Thyroid gland (tissue), 4 donors: ENCODE data around the gene PTPRH. TPM values are rescaled to one million over a fixed set of nuclear protein-coding genes. Genes with fewer than 3 reads are reported as not detected.

Source experiments
- DNase-seq, 2 donors: peaks; one replicate each; pipeline ENCODE4 v3.0.0-alpha.2; 2019
- H3K27ac ChIP-seq, 3 donors: fragments of 200-600 bp; sonication (generic); 1 replicate in 2 of 3; 2 replicates in 1 of 3; pipeline ENCODE4 v1.5.1; 2016 to 2019; ENCODE audit warnings: mild to moderate bottlenecking in 1 of 3, moderate library complexity in 1 of 3
- H3K27me3 ChIP-seq: fragments of 200-600 bp; sonication (generic); one replicate; pipeline ENCODE4 v1.5.1; 2019
- H3K36me3 ChIP-seq, 2 donors: fragments of 200-600 bp; sonication (generic); one replicate each; pipeline ENCODE4 v1.5.1; 2016 to 2019
- H3K4me1 ChIP-seq, 2 donors: fragments of 200-600 bp; sonication (generic); one replicate each; pipeline ENCODE4 v1.5.1; 2017 to 2019
- H3K4me3 ChIP-seq, 3 donors: fragments of 200-600 bp; sonication (generic); replicated peaks in 1 of 3; 1 replicate in 2 of 3; 2 replicates in 1 of 3; pipeline ENCODE4 v1.5.1; 2016; ENCODE audit warnings: mild to moderate bottlenecking in 1 of 3
- H3K9me3 ChIP-seq: fragments of 200-600 bp; sonication (generic); one replicate; pipeline ENCODE4 v1.5.1; 2017
- CTCF ChIP-seq, 6 experiments: fragments of 200-600 bp in 3 of 6; fragments of 450-650 bp in 3 of 6; sonication (generic) in 3 of 6; IDR thresholded peaks; one replicate each; pipeline ENCODE4 v1.5.1; 2016 to 2019; ENCODE audit warnings: antibody characterized with exemption in 6 of 6, mild to moderate bottlenecking in 2 of 6, inconsistent platforms in 1 of 6, moderate library complexity in 1 of 6
- POLR2A ChIP-seq, 2 donors: fragments of 450-650 bp; IDR thresholded peaks; one replicate each; pipeline ENCODE4 v1.6.1; 2017; ENCODE audit warnings: antibody characterized with exemption in 2 of 2, mild to moderate bottlenecking in 2 of 2, moderate library complexity in 1 of 2
- WGBS, 2 donors: methylation state at CpG; one replicate each; pipeline ENCODE4 v1.1.5; 2017; 5-methylcytosine and 5-hydroxymethylcytosine counted together
- intact Hi-C: fragments of 100-400 bp; cut with DNase I; formaldehyde crosslinking; loops from one replicate; pipeline ENCODE4 v1.15.1; 2023
- microRNA-seq: library from miRNA; unstranded; fragments of <30 nt; microRNA quantifications from one replicate; pipeline ENCODE4, GENCODE V29; 2016
- small RNA-seq: library from RNA; depleted of rRNA; stranded (forward); fragments of <200 nt; gene quantifications from one replicate; pipeline ENCODE3, GENCODE V24; 2016
- total RNA-seq, 4 donors: library from RNA; depleted of rRNA; stranded (reverse); fragments of >200 nt; gene quantifications; one replicate each; pipeline ENCODE4 v1.2.3, GENCODE V29; 2016

Gene PTPRH
- total RNA-seq, 4 donors from 2014 or later = 0.11 to 2.6 (median 0.54) TPM; not detected in 1

- TF ChIP-seq CTCF (IDR thresholded peaks at IDR 0.05) (no peak), POLR2A (IDR thresholded peaks at IDR 0.05) (no peak)
- WGBS, 2 donors = 83 to 89% methylated on average over 16 of the region's 16 CpGs
- Histone ChIP-seq H3K36me3 (no peaks in the 10 kb centered on the region), H3K27ac (no peak overlapping the region), H3K4me1 (no peaks in the 10 kb centered on the region), H3K4me3 (no peak overlapping the region), H3K9me3 (no peaks in the 10 kb centered on the region), H3K27me3 (no peaks in the 10 kb centered on the region)
- intact Hi-C loops = no loop called here
- no peak for DNase-seq
Observed at GRCh38 chr19:55131421-55131820, 77.9 kb downstream of the PTPRH start.

Small RNA genes lying within 50 kb of the gene (microRNA-seq; reads per million reads assigned to microRNA genes)
- gene MIR6802 (1.5 reads per million), gene MIR6803 (8.8 reads per million, percentile 23 among the genes with 10 or more reads in this experiment), gene MIR6804 (1.1 reads per million)

Small RNA genes lying within 50 kb of the gene (small RNA-seq; reads per million reads assigned to genes)
- gene MIR6802 = not detected
- gene MIR6803 = not detected
- gene MIR6804 = not detected
- not detected for gene RF01210

Other genes with a start within 250 kb of the PTPRH start
- gene NLRP2, start 243.1 kb downstream of the PTPRH start, total RNA-seq = 10 to 100 TPM in 3 of 4 donors, 1 to 10 TPM in 1; 3.1 to 17.6 (median 11.1) TPM
- under 1 TPM in 1 of 4 donors, not detected in 3; 0.78 TPM for gene GP6, start 171.2 kb downstream of the PTPRH start, total RNA-seq
- gene RDH13, start 146.4 kb downstream of the PTPRH start, total RNA-seq = 10 to 100 TPM; 35.7 to 44.1 (median 38.3) TPM
- 10 to 100 TPM; 60.6 to 84.8 (median 73.3) TPM for gene EPS8L1, start 133.6 kb downstream of the PTPRH start, total RNA-seq
- 100 to 1,000 TPM in 1 of 4 donors, 10 to 100 TPM in 3; 40.0 to 110 (median 76.1) TPM for gene PPP1R12C, start 91.9 kb downstream of the PTPRH start, total RNA-seq
- gene TNNT1, start 60.3 kb downstream of the PTPRH start, total RNA-seq = not detected
- gene TNNI3, start 51.8 kb downstream of the PTPRH start, total RNA-seq = not detected
- 1 to 10 TPM; 3.3 to 9.1 (median 5.5) TPM for gene DNAAF3, start 42.9 kb downstream of the PTPRH start, total RNA-seq
- not detected for gene SYT5, start 29.2 kb downstream of the PTPRH start, total RNA-seq
- 1 to 10 TPM; 1.6 to 5.8 (median 2.9) TPM for gene TMEM86B, start 19.3 kb upstream of the PTPRH start, total RNA-seq
- 10 to 100 TPM; 26.1 to 99.8 (median 54.2) TPM for gene PPP6R1, start 49.5 kb upstream of the PTPRH start, total RNA-seq
- 10 to 100 TPM; 24.2 to 48.4 (median 31.2) TPM for gene HSPBP1, start 70.6 kb upstream of the PTPRH start, total RNA-seq
- gene BRSK1, start 74.5 kb upstream of the PTPRH start, total RNA-seq = 1 to 10 TPM in 1 of 4 donors, under 1 TPM in 1, not detected in 2; 0.83 to 1.2 TPM
- gene TMEM150B, start 115.8 kb upstream of the PTPRH start, total RNA-seq = 1 to 10 TPM in 1 of 4 donors, not detected in 3; 1.3 TPM
- 10 to 100 TPM in 3 of 4 donors, 1 to 10 TPM in 1; 7.5 to 22.0 (median 15.4) TPM for gene KMT5C, start 130.4 kb upstream of the PTPRH start, total RNA-seq
- gene COX6B2, start 145.2 kb upstream of the PTPRH start, total RNA-seq = under 1 TPM in 1 of 4 donors, not detected in 3; 0.94 TPM
- gene GARIN5B, start 153.8 kb upstream of the PTPRH start, total RNA-seq = not detected
- gene IL11, start 161.0 kb upstream of the PTPRH start, total RNA-seq = not detected
- gene TMEM190, start 167.3 kb upstream of the PTPRH start, total RNA-seq = not detected
- 10 to 100 TPM in 3 of 4 donors, 1 to 10 TPM in 1; 6.3 to 73.5 (median 31.2) TPM for gene TMEM238, start 174.8 kb upstream of the PTPRH start, total RNA-seq
- 100 to 1,000 TPM; 156 to 404 (median 205) TPM for gene RPL28, start 176.4 kb upstream of the PTPRH start, total RNA-seq
- gene UBE2S, start 198.3 kb upstream of the PTPRH start, total RNA-seq = 10 to 100 TPM in 2 of 4 donors, 1 to 10 TPM in 2; 5.7 to 13.3 (median 9.8) TPM
- not detected for gene SHISA7, start 233.8 kb upstream of the PTPRH start, total RNA-seq